KOPT-K1 (cell line): ENCODE results near the gene EXD3.
"Not testable (repeated sequence)": the region's sequence is repeated elsewhere in the genome, so short reads cannot be mapped to it uniquely, and the experiment has no call there.

Source experiments
- H3K27ac ChIP-seq: fragments of 200-600 bp; sonication (generic); 2 replicates; pipeline ENCODE4 v1.5.1; 2016; ENCODE audit warnings: antibody characterized with exemption, mild to moderate bottlenecking, low read depth, low read length; ENCODE audit not compliant: poor library complexity, severe bottlenecking
- H3K36me3 ChIP-seq: fragments of 200-600 bp; sonication (generic); 2 replicates; pipeline ENCODE4 v1.5.1; 2017; ENCODE audit warnings: antibody characterized with exemption, mild to moderate bottlenecking, low read length, moderate library complexity; ENCODE audit not compliant: insufficient read depth
- H3K9me3 ChIP-seq: fragments of 200-600 bp; sonication (generic); 2 replicates; pipeline ENCODE4 v1.5.1; 2017; ENCODE audit warnings: antibody characterized with exemption, low read length, mild to moderate bottlenecking; ENCODE audit not compliant: insufficient read depth, poor library complexity, severe bottlenecking

The EXD3 gene

GRCh38 chr9:137330689-137331088 is 92.3 kb downstream of the EXD3 start:
- Histone ChIP-seq H3K27ac (no peak overlapping the region), H3K36me3 (no peaks in the 10 kb centered on the region), H3K9me3 (peaks cover 4% of the 10 kb centered on the region)

GRCh38 chr9:137329590-137329989 is 93.4 kb downstream of the EXD3 start:
- H3K9me3 ChIP-seq, H3K27ac ChIP-seq, H3K36me3 ChIP-seq: not testable (repeated sequence)

- H3K36me3 ChIP-seq, H3K27ac ChIP-seq, H3K9me3 ChIP-seq: not testable (repeated sequence)
Observed at GRCh38 chr9:137327641-137328550, 95.1 kb downstream of the EXD3 start.

- Histone ChIP-seq H3K9me3 (peaks cover 4% of the 10 kb centered on the region), H3K36me3 (no peaks in the 10 kb centered on the region), H3K27ac (no peak overlapping the region)
Observed at GRCh38 chr9:137326445-137327065, 96.4 kb downstream of the EXD3 start.

- peaks cover 4% of the 10 kb centered on the region for H3K9me3 ChIP-seq
- no peak overlapping the region for H3K27ac ChIP-seq
- no peaks in the 10 kb centered on the region for H3K36me3 ChIP-seq
Observed at GRCh38 chr9:137325799-137326198, 97.2 kb downstream of the EXD3 start.

GRCh38 chr9:137325124-137325523 is 97.8 kb downstream of the EXD3 start:
- Histone ChIP-seq H3K36me3 (no peaks in the 10 kb centered on the region), H3K27ac (no peak overlapping the region), H3K9me3 (peaks cover 4% of the 10 kb centered on the region)

- no peak overlapping the region for H3K27ac ChIP-seq
- peaks cover 4% of the 10 kb centered on the region for H3K9me3 ChIP-seq
- H3K36me3 ChIP-seq = no peaks in the 10 kb centered on the region
Observed at GRCh38 chr9:137323531-137324331, 99.2 kb downstream of the EXD3 start.

GRCh38 chr9:137321726-137322361 is 101.1 kb downstream of the EXD3 start:
- H3K36me3 ChIP-seq = no peaks in the 10 kb centered on the region
- H3K9me3 ChIP-seq = no peaks in the 10 kb centered on the region
- H3K27ac ChIP-seq = no peak overlapping the region

GRCh38 chr9:137320555-137321384 is 102.2 kb downstream of the EXD3 start:
- H3K27ac ChIP-seq = no peak overlapping the region
- H3K36me3 ChIP-seq = no peaks in the 10 kb centered on the region
- H3K9me3 ChIP-seq = no peaks in the 10 kb centered on the region

- Histone ChIP-seq H3K27ac (no peak overlapping the region), H3K9me3 (no peaks in the 10 kb centered on the region)
Observed at GRCh38 chr9:137319739-137320551, 103.0 kb downstream of the EXD3 start.

GRCh38 chr9:137319011-137319738 is 103.8 kb downstream of the EXD3 start:
- Histone ChIP-seq H3K9me3 (no peaks in the 10 kb centered on the region), H3K36me3 (no peaks in the 10 kb centered on the region), H3K27ac (no peak overlapping the region)

More at GRCh38 chr9:137319739-137320551, 103.0 kb downstream of the EXD3 start:
- no peaks in the 10 kb centered on the region for H3K36me3 ChIP-seq

GRCh38 chr9:137318602-137319001 is 104.4 kb downstream of the EXD3 start:
- H3K36me3 ChIP-seq = no peaks in the 10 kb centered on the region
- no peak overlapping the region for H3K27ac ChIP-seq
- no peaks in the 10 kb centered on the region for H3K9me3 ChIP-seq
